Anterior cingulate cortex (tissue), 58 donors: ENCODE measurements around the gene MAP3K5.

Experiments used
- DNase-seq, 58 donors: peaks; one replicate each; lab custom pipeline; 2025; lab: John Stamatoyannopoulos, UW

Gene MAP3K5

DNA sequence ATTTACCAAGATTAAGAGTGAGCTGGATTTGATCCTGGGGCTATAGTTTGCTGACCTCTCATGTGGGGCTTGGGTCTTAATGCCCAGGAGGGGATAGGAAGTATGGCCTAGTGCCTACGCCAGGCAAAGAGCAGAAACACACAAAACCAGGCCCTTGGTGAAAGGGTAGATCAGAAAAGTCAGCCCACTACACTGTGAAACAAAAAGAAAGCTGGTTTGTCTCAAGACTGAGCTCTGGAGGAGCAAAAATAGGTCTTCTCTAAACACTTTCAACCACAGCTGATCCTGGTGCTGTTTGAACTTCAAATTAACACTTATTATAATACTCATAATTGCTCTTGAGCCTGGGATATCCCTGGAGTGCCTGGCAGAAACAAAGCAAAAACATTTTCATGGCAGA is 167.0 kb downstream of the MAP3K5 start:
- DNase-seq = no peak

DNA sequence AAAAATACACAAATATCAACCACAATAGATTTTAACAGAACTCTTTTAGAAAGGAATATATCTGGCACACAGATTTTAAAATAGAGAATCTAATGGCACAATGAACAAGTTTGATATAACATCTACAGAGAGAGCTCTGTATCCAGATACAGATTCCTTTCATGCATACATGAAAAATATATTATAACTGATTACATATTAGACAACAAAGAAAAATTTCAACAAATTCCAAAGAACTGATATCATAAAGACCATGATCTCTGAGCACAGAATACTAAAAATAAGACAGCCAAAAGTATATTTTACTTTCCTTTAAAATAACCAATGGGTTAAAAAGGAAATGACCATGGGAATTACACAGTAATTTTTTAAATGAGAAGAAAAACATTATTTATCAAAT is 167.9 kb downstream of the MAP3K5 start:
- DNase-seq = no peak

DNA sequence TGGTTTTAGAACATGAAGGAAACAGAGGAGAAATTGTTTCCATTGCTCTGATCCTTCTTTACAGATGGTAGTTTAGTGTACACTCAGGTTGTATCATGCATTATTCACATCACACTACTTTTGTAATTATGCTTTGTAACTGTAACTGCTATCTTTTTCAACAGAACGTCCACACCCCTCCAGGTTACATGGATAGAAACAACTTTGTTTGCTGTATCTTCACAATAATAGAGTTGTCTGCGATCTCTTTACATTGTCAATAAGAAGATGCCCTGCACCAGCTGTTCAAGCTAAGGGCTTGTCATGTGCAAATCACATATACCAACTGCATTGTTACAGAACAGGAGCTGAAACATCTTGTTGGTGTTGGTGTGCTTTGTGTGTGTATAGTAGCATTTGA is 174.2 kb downstream of the MAP3K5 start:
- no peak for DNase-seq

DNA sequence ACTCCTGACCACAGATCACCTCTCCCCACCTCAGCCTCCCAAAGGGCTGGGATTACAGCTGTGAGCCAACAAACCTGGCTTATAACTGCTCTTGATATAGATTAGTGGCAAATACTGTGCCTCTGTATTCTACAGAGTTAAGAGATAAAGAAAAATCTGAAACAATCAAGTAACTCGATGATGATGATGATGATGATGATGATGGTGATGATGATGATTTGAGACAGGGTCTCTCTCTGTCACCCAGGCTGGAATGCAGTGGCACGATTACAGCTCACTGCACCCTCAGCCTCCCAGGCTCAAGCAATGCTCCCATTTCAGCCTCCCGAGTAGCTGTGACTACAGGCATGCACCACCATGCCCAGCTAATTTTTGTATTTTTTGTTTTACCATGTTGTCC is 175.8 kb downstream of the MAP3K5 start:
- DNase-seq = no peak

DNA sequence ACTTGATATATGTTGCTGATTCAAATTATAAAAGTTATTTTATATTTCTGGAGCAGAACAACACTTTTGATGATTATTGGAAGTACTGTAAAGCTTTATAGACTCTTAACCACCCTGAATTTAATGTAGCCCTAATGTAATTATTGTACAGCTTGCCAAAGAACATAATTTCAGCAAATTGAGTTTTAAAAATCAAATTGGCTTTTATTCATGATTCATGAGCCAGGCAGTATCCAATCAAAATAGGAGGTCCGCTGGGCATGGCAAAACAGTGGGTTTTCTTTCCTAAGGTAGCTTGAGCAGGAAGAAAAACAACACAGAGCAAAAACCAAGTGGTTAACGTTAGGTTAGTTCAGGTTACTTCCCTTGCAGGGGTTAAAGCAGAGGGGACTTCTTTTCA is 177.3 kb downstream of the MAP3K5 start:
- no peak for DNase-seq

DNA sequence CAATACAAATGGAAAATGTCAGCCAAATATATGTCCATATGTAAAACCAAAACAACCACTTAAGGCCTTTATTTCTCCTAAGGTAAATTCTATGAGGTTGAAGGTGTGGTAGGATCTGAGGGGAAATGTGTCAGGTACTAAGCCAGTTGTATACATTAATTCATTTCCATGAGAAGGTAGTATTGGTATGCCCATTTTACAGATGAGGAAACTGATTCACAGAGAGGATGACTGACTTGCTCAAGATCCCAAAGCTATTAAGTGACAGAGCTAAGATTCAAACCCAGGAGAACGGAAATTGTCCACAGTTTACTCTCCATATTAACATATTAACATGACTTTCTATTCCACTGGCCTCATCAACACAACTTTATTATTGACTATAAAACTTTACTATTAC is 177.9 kb downstream of the MAP3K5 start:
- DNase-seq = no peak

DNA sequence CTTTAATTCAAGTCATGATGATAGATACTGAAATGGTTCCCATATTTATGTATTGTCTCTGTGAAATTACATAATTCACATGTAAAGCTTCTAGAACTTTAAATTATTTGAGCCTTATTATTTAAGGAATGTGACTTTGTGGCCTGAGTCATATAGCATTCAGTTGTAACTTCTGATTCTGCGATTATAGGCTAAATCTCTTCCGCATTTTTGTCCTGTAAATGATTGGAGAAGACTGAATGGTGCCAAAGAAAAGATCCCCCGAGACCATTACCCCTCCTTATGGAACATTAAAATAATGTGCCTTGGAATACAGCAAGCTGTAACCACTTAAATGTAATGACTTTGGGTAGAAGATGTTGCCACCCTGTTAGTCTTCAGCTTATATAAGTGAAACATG is 178.8 kb downstream of the MAP3K5 start:
- no peak for DNase-seq

DNA sequence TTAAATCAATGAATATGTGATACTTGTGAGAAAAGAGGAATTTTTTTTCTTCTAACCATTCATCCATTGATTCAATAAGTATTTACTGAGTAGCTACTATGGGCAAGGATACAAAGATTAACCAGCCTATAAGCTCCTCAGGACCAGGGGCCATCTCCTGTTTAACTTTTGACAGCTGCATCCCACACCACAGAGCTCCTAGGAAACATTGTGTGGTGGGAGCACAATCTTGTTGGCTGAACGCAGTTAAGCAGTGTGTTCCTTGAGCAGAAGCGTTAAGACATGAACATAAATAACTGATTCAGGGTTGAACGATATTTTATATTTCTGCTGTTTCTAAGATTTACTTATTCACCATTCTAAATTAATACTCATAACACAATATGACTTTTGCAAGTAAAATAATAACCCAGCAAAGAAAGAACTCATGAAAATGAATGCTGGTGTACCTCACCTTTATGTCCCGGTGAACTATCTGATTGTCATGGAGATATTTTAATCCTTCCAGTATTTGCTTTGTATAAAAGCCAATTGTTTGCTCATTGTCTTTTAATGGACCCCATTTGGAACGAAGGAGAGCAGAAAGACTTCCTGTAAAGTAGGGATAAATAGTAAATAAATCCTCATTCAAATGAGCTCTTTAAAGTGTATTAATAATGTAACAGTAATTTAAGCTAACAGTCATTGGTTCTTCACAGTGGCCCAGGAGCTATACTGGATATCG is 179.4 kb downstream of the MAP3K5 start:
- no peak for DNase-seq

DNA sequence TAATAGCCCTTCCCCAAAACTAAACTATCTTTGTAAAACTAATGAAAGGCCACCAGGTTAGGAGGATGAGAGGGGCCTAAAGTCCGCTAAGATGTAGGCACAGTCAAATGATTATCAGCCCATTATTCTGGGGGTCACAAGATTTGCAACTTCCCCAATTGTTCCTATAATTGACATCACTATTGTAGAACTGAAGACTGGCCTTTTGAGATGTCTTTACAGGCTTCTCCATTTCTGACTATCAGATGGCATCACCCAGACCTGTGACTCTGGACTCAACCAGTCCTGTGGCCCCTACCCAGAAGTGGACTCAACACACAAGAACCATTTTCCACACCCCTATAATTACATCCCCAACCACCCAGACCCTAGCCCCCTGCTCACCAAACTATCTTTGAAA is 180.5 kb downstream of the MAP3K5 start:
- no peak for DNase-seq

DNA sequence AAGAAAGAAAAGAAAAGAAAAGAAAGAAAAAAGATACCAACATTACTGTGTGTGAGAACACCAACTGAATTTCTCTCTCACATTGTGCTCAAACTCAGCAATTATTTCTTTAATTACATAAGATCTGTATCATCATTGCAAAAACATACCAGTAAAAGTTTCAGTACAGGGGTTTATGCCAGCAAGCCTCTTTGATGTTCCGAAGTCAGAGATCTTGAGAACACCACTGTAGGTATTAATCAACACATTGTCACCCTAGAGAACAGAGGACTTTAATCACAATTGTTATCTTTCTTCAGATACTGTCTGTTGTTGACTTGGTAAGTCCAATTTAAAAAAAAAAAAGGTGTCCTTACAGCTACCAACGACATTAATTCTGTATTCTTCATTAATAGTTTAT is 181.1 kb downstream of the MAP3K5 start:
- DNase-seq = no peak

DNA sequence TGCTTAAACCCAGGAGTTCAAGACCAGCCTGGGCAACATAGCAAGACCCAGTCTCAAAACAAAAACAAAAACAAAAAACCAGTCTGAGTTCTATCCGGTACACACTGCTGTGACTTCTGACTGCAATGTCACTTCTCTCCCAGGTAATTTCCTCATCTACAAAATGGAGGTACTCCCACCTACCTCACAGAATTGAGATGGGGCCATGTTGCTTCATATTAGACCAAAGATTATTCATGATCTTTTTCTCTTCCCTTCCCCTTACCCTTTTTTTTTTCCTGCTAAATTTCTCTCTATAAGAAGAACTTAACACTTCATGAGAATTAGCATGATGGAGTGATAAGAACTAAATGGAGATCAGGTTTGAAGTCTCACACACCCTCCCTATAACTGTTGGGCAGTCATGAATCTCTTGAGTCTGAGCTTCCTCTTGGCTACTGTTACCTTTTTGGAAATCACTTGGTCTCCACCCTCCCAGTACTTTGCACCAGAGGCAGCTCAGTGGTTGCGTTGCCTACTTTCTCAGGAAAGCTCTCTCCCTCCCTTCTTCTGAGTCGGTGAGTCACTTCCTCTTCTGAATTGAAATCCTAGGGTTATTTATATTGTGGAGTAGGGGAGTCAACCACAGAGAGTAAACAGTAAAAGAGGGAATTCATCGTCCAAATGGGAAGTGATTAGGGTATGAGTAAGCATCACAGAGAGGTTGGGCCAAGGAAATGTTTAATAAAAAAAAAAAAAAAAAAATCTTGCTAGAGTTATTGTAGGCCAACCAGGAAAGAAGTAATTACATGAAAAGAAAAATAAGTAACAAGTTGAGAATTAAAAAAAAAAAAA is 182.2 kb downstream of the MAP3K5 start:
- peak in 1 of 58 donors; percentile 2 for DNase-seq

DNA sequence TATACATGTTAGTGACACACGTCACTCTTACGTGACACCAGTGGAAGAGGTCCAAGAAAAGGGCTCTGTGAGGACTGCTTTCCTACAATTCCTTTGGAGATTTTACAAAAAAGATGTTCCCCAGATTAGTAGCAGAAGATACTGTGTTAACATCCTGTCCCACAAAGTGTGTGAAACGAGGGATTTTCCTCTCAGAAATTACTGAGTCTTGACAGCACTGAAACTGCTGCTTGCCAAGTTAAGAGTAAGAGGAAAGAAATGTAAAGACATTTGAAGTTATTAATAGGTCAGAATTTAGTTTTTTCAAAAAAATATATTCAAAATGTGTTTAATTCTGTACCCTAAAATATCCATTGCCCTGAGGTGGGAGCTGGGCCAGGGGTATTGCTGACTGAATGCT is 183.3 kb downstream of the MAP3K5 start:
- no peak for DNase-seq

DNA sequence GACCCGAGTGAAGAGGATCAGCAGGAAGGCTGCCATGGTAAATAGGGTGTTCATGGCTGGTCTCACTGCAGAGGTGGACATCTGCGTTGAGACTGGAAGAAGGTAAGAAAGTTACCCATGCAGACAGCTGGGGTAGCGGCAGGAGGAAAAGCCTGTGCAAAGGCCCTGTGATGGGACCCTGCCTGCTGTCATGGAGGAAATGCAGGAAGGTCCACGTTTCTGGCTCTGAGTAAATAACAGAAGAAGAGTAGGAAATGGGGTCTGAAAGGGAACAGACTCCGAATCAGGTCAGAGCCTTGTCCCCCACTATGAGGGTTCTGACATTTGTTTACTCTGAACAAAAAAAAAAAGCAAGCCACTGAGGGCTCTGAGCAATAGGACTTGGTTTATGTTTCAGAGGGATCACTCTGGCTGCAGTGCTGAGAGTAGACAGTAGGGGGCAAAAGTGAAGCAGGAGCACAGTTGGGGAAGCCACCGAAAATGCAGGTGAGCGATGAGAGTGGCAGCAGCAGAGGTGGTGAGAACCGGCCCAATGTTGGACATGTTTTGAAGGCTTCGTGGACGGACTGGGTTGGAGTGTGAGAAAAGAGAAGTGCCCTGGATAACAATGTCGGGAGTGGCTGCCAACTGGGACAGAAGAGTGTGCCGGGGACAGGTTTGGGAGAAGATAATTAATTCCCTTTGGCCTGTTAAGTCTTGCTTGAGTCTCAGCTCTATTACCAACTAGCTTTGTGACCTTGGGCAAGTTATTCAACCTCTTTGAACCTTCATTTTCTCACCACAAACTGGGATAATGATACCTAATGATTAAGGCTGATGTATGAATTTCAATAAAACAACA is 184.1 kb downstream of the MAP3K5 start:
- DNase-seq = peak in 48 of 58 donors; percentile 1 to 70 (median 14)

DNA sequence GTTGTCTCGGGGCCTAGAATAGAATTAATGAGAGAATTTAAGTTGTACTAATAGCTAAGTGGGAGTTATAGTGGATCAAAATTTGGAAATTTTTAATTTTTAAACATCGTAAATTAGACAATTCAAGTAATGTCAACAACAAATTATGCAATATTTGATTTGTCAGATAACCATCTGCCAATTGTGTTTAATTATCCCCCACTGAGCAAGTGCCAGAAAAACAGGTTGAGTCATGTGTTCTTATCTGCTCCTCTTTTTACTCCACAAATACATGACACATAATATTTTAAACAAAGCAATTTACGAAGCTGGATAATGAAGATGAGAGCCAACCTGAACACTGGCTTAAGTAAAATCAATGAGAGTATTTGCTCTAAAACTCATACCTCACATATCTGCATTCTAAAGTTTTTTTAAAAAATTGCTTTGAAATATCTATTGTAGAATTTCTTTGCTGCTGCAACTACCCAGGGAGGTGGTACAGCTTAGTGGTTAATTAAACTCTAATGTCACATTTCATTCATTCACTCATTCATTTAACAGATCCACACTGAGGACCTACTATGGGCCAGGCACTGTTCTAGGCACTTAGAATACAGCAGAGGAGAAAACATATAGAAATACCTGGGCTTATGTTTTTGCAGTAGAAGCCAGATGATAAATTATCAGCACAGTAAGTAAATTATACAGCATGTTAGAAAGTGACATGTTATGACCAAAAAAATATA is 184.9 kb downstream of the MAP3K5 start:
- no peak for DNase-seq

DNA sequence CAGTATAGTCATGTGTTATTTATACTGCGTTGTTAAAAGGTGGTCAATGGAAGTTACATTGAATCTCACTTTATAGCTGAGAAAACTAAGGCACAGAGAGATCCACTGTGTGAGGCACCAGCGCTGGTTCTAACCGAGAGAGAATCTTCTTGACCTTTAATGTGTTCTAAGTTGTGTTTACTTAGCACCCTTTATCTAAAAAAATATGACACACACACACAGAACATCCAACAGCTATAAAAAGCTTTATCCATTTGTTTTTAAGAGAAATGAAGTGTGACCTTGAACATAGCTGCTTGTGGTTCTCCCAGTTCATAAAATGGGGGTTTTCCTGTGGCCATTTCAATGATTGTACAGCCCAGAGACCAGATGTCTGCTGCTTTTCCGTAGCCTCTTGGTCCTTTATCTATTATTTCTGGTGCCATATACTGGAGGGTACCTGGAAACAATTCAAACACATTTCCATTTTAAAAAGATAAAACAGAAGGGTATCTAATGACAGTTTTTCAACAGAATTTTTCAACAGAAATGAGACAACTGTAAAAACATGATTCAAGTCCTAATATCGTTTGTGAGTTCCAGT is 187.3 kb downstream of the MAP3K5 start:
- DNase-seq = no peak

DNA sequence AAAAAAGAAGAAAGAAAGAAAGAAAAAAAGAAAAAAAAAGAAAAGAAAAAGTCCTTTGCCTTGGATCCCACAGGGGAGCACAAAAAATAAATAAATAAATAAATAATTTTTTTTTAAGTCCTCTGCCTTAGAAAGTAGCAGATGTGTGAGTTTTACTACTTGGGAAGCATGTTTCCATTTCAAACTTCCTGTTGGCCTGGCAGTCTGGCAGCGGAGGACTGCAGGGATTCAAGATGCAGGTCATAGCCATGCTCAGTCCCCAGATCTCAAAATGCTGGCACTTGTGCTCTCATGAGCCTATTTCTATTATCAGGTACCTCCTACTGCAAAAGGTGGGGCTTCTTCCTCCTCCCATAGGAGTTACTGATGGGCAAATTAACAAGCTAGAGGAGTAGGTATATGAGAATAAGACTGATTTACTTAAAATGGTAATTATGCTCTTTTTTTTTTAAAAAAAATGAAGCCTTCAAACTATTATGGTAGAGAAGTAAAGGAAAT is 187.9 kb downstream of the MAP3K5 start:
- DNase-seq = no peak

DNA sequence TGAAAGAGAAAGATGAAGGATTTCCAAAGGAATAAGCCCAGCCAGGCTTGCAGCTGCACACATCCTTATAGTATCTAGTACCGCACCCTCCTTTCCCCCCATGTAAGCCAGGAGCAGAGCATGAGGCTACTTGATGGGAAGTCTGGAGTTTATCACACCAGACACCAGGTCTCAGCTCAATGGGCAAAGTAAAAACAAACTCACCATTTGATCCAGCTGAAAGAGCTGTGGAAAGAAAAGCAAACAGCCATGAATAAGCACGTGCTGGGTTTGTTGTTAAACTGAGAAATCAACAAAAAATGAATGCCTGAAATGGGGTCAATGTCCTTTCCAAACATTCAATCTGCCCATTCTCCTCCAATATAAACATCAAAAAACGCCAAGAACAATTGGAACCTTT is 191.5 kb downstream of the MAP3K5 start:
- no peak for DNase-seq

DNA sequence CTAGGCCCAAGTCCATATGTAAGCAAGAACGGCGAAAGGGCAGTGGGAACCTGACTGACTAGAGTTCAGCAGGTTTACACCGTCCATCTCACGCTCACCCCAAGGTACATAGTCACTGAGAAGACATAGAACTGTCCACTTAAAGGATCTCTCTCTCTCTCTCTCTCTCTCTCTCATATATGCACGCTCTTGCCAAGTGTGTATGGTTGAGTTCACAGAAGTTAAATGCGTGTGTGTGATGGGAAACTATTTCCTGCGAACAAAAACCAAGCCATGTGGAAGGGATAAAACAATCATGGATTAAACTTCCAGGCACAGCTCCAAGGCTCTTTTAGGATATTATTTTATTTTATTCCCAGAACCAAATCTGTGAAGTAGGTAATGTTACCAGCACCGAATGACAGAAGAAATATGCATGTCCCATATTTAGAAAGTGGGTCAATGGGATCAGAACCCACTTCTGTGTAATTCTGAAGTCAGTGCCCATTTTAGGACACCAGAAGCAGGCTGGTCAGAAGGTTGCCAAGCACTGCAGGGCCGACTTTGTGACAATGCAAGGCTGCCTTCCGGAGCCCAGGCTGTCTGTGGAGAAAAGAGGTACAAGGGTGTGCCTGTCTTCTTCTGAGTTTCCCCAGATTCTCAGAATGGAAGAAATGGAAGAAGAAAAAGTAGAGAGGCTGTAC is 192.8 kb downstream of the MAP3K5 start:
- no peak for DNase-seq

DNA sequence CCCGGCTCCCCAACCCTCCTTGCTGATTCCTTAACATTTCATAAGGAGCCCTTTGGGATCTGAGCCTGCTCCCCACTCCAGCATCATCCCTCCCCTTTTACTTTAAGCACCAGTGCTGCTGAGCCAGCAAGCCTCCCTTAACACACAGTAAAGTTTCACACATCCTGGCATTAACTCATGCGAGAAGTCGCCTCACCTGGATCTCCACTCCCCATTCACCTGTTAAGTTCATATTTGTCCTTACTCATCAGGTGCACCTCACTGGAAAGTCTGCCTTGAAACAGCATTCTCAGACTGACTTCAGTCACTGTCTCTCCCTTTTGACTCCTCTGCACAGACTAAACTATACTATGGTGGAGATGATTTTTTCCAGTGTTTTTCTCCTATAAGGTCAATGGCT is 194.2 kb downstream of the MAP3K5 start:
- no peak for DNase-seq
